HG02763 (cell line): Measurements from ENCODE around the gene CLPX.
"Not testable (repeated sequence)": the region's sequence is repeated elsewhere in the genome, so short reads cannot be mapped to it uniquely, and the experiment has no call there.

Experiments used
- ATAC-seq: cut with Tn5 transposase; IDR thresholded peaks from one replicate; pipeline ENCODE4 v1.9.1; 2021; ENCODE audit warnings: mild to moderate bottlenecking, moderate library complexity; ENCODE audit not compliant: unreplicated experiment

CLPX gene

DNA sequence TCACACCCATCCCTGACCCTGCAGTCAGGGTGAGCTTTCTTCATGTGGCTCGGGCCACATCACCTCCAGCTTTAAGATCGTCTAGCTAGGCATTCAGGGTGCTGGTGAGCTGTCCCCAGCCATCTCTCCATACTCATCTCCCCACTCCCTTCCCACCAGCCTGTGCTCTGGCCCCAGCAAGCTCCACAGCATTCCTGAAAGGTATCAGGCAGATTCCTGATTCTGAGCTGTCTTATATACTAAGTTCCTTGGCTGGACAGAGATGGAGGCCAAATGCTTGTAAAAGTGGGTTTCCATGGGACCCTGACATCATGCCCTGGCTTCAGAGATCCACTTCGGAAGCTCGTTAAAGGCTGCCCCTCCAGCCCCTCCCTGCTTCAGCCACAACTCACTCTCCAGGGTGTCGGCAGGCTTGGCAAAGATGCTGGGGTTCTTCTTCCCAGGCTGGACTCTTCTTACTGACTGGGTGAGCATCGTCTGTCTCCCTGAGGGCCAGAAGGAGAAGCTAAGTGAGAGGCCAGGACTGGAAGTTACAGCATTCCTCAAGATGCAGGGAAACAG is 22.2 kb upstream of the CLPX start:
- ATAC-seq: no peak

DNA sequence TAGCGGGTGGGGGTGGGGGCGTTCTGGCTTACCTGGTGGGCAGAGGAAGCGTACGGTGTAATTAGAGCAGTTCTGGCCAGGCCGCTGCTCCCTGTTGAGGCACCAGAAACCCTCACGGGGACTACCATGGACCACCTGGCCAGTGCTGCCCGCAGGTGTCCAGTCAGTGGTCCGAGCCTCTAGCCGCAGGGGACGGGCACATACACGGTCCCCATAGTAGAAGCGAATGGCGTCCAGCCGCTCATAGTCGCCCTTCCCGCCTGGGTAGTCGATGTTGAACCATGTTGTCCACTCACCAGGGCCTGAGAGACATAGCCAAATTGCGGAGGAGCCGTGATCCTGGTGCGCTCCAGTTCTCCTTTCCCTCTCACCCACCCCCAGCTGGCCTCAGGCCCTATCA is 21.6 kb upstream of the CLPX start:
- ATAC-seq: no peak

DNA sequence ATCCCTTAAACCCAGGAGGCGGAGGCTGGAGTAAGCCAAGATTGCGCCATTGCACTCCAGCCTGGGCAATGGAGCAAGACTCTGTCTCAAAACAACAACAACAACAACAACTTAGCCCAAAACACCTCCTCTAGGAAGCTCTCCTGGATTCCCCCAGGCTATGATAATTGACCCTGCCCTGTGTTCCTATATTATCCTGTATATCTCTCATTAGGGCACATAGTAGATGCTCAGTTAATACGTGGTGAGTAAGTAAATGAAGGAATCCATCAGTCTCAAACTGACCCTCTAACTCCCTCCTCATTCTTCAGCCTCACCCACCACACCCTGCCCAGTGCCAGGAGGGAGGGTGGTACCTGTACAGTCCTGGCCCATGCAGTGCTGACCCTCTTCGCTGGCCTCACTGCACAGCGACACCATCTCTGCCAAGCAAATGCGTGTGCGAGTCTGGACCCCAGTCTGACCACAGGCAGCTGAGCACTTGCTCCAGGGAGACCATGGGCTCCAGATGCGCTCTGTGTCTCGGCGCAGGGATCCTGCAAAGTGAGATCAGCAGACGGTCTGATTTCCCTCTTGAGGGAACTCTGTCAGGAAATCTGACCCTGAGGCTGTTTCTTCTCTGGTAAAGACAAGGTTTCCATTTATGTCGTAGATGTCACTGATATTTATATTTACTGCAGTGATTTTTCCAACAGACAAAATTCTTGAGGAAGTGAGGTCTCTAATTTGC is 20.0 kb upstream of the CLPX start:
- no peak for ATAC-seq

DNA sequence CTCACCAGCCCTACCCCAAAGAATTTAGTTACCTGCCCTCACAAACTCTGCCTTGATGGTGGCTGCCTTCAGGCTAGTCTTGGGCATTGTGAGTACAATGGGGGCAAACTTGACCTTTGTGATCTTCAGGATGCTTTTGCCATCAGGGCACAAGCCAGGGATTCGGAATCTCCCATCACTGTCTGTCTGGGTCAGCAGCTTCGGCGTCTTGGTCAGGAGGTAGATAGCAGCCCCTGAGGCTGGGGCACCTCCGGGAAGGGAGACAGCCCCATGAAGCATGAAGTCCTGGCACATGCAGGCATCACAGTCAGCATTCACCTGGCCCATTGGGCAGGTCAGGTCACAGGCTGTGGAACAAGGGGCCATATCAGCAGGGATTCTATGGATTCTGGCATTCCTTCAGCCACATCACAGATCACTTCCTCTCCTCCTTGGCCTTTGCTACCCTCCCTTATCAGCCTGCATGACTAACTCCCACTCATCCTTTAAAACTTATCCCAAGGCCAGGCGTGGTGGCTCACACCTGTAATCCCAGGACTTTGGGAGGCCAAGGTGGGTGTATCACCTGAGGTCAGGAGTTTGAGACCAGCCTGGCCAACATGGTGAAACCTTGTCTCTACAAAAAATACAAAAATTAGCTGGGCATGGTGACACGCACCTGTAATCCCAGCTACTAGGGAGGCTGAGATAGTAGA is 19.2 kb upstream of the CLPX start:
- ATAC-seq: no peak

DNA sequence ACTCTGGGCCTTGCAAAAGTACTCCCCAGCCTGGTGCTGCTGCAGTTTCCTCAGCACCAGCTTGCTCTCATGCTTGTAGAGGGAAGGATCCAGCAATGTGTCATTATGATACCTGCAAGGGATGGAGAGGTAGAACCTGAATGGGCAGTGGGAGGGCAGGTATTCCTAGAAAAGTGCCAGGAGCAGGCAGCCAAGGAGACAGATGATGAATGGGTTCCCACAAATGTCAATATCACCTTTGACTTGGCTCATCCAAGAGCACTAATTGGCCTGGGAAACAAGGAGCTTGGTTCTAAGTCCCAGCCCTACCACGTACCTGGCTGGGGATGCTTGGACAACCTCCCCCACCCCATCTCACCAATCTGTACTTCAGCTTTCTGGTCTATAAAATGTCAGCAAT is 16.8 kb upstream of the CLPX start:
- ATAC-seq: no peak

DNA sequence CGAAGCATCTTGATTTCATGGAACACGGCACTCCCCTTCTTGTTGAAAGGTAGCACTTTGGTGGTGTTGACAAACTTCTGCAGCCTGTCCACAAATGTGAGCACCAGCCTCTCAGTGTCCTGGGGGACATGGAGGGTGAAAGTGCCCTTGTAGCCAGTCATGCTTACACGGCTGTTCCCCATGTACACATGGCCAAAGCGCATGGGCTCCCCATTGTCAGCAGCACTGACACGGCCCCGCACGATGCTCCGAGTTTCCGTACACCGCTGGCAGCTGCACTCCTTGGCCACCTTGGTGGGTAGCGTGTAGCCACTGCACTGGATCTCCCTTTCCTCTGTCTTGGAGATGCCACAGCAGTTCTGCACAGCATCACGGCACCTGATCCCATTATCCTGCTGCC is 13.4 kb upstream of the CLPX start:
- ATAC-seq: no peak

DNA sequence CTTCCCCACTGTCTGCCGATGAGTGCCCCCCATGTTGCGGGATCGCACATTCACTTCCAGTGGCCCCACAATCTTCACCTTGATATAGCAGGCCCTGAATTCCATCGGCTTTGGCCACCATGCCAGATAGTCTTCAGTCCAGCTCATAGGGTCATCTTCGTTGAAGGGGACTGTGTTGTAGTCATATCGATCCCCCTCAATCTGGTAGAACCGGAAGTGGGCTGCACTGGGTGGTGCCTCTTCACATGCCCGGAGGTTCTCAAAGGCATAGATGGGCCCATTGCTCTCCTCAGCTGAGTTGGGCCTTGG is 12.1 kb upstream of the CLPX start:
- no peak for ATAC-seq

DNA sequence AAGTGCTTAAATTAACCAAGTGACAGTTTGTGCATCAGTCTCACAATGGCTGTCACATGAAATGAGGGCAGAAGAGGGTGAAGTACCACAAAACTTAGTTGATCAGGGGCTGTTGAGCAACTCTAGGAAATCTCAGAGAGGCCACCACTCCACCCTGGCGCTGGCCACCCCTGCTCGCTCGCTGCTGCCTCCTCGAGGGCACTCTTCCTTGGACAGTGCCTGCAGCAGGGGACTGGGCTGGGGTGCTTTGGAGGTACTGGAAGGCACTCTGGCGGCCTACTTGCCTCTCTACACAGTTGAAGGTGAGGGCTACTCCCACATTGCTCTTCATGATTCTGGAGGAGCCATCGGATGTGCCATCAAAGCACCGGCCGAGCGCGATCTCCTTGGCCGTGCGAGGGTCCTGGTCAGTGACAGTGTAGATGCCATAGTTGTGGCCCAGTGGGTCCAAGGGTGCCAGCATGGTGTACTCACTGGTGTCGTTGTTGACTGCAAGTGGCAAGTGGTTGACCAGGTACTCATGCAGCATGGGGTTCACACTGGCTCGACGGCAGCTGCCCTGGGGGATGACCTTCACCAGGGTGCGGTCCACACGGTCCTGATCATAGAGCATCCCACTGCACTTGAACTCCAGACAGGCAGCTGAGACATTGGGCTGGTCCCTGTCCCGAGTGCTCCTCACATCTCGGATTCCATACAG is 11.6 kb upstream of the CLPX start:
- ATAC-seq: no peak

DNA sequence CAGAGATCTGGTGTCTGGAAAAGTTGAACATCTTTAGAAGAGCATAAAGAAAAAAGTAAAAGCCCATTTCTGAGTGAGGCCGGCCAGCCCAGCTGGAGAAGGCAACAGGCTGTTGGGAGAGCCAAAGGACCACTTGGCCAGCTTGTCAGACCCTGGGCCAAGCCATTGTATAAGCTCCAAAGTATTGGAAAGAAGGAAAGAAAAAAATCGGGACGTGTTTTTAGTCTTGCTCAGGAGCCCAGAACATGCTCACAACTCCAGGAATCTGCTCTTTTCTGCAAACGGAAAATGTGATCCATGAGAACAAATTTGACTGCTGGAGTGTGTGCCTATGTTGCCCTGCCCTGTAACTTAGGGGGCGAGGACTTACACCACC is 10.4 kb upstream of the CLPX start:
- no peak for ATAC-seq

DNA sequence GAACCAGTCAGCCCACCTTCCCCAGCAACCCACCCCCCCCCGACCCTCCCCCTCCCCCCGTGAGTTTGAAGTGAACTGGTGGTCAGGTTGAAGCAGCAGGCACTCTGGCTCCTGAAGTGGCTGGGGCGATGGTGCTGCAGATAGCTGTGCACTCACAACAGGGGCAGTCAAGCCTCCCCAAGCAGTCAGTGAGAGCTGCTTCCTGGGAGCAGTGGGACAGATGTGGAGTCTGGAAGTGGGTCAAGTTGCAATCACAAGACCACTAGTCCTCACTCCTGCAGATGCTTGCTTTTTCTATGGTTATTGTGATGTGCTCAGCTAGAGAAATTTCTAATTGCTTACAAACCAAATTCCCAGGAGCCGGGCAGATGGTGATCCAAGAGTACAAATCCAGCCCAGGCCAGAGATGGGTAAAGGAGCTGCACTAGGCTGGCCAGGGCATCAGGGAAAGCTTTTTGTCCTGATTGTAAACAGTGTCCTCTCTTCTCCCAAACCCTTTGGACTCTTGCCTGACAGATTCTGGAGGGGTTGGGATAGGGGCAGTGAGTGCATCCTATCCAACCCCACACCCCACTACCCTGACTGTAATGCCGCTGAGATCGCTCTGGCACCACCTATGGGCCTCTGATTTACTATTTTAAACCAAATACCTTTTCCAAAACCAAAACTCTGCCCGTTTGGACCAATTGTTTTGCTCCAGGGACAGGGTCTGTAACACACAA is 9.8 kb upstream of the CLPX start:
- ATAC-seq: no peak

DNA sequence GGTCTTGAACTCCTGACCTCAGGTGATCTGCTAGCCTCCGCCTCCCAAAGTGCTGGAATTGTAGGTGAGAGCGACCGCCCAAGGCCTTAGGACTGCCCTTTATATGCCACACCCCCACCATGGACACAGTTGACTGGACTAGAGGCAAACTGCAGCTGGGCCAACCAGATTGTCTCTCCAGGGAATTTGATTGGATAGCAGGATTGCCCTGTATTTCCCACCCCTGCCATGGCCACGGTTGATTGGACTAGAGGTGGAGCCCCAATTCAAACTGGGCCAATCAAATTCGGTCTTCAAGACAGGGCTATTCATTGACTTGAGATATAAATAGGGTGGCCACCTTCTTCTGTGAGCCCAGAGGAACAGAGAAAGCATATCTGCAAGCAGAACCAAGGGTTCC is 6.9 kb upstream of the CLPX start:
- no peak for ATAC-seq

DNA sequence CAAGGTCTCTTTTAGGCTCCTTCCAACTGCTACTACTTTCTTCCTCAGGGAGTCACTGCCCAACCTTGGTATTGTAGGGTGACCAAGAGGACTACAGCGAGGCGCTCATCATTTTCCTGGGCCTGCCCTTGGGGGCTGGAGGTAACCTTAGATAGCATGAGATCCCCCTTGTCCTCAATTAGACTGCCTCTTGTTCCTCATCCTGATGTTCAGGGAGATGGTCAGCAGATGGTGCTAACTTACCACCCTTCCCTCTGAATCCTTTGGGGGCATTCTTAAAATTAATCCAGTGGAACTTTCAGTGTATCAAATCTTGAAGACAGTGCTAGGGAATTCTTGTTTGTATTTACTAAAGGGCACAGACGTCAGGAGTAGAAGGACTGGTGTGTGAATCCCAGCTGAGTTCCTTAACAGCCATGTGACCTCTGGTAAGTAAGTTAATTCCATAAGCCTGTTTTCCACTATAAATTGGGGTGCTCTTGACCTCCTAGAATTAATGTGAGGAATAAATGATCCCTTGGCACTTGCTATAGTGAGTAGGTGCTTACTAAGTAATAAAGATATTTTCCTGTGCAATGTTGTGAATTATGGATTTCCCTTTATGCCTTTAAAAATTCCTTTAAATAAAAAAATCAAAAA is 4.1 kb upstream of the CLPX start:
- ATAC-seq: no peak

DNA sequence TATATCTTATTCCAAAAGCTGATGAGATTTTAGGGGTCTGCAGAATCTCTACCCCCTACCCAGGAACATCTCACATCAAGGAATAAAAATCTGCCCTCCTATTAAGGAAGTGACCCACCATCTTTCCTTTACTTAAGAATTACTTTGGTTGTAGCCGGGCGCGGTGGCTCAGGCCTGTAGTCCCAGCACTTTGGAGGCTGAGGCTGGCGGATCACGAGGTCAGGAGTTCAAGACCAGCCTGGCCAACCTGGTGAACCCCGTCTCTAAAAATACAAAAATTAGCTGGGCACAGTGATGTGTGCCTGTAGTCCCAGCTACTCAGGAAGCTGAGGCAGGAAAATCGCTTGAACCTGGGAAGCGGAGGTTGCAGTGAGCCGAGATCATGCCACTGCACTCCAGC is 3.3 kb upstream of the CLPX start:
- ATAC-seq: not testable (repeated sequence)

DNA sequence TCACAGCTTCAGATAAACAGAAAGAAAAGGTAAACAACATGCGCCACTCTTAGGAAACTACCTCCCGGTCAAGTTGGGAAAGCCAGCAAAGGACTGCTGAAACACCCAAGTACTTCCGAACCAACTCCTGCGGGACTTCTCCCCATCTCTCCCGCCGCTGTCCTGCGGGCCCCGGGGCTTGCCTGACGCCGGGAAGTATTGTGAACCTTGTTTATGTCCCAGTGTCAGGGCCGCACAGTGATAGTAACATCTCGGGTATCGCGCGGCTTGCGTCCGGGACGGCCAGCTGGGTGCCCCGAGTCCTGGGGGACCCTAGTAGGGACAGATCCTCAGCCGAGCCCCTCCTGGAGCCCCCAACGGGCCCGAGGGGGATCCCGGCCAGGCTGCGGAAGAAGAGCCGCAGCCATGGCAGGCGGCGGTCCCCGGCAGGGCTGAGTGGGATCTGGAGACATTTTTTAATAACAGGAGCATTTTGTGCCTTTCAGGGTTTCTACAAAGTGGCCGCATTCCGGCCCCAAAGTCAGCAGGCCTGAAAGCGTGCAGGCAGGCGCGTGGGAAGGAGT is 756 bp downstream of the CLPX start:
- no peak for ATAC-seq

DNA sequence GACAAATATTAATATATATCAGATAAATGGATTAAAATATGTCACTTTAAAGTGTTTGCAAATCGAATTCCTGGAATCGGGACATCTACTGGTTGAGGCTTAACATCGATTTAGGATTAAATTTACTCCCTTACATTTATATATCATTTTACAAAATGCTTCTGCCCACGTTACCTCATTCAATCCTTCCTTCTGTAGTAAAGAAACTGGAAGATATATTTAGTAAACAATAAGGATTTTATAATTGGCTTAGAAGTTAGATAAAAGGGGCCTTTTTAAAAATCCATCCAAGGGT is 1.3 kb downstream of the CLPX start:
- ATAC-seq: no peak

DNA sequence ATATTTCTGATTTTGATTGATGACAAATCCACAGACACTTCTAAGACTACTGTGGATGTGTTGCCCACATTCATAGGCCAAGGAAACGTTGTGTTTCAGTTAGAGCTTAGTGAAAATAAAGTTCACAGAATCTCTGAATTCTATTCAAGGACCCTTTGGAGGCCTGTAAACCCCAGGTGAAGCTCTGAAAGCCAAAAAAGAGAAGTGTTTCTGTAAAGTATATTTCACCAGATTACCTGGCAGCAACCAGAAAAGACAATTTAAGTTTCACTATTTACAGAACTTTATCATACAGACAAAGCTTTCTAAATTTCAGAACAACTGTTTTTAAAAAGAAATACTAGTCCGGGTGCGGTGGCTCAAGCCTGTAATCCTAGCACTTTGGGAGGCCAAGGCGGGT is 2.6 kb downstream of the CLPX start:
- ATAC-seq: no peak

DNA sequence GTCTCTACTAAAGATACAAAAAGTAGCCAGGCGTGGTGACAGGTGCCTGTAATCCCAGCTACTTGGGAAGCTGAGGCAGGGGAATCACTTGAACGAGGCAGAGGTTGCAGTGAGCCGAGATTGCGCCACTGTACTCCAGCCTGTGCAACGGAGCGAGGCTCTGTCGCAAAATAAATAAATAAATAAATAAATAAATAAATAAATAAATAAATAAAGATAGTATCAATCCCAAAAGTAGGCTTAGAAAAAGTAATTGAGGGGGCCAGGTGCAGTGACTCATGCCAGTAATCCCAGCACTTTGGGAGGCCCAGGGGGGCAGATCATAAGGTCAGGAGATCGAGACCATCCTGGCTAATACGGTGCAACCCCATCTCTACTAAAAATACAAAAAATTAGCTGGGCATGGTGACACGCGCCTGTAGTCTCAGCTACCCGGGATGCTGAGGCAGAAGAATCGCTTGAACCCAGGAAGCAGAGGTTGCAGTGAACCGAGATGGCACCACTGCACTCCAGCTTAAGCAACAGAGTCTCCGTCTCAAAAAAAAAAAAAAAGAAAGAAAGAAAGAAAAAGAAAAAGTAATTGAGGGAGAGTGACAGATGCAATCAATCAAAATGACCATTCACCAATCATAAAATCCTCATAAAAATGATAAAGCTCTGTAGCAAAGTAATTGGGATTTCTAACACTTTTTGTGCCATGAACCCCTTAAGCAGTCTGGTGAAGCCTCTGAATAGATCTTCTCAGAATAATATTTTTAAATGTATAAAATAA is 3.4 kb downstream of the CLPX start:
- ATAC-seq: not testable (repeated sequence)

DNA sequence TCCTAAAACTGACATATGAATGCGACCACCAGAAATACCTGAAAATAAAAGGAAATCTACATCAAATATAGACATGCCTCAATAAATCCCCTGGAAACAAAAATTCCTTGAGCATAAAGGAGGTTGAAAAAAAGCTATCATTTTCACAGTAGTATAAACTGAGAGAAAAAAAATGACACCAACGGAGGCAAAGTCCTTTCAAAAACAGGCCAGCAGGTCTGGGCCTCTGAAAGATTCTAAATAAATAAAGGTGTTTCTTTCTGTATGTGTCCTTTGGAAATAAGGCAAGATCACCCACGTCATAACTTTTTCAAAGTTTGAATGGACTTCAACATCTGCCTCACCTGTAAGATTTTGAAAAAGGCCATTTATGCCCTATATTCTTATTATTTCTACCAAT is 5.0 kb downstream of the CLPX start:
- ATAC-seq: no peak

DNA sequence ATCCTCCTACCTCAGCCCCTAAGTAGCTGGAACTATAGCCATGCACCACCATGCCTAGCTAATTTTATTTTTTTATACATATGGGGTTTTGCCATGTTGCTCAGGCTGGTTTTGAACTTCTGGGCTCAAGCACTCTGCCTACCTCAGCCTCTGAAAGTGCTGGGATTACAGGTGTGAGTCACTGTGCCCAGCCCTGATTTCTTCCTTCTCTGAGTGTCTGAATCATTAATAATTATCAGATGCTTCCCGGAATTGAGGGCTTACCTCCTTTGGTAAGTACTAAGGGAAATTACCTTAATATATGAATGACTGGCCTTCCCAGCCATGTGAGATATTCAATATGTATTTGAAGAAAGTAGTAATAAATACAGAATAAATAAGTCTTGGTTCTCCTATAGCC is 7.2 kb downstream of the CLPX start:
- no peak for ATAC-seq

DNA sequence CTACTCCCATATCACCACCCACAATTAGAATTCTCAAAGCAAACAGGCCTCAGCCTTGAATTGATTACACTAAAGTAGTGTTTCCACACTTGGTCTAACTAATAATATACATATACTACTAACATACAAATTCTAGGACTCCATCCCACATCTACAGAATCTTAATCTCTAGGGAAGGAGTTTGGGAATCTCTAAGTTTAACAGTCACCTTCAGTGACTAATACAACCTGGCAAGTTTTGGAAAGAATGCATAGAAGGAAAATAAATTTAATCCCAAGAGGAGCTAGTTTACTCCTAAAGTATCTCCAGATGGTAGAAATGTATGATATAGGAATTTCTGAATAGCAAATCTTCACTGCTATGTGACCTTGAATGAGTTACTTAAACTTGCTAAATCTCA is 9.1 kb downstream of the CLPX start:
- no peak for ATAC-seq
